Activated T-cell treated with anti-CD3 and anti-CD28 coated beads, Interleukin-2, amount 50 U/mL, for 72 hours (primary cell): ENCODE results near the gene TDP1. TPM values are rescaled to one million over a fixed set of nuclear protein-coding genes. Genes with fewer than 3 reads are reported as not detected.
"Not testable (repeated sequence)": the region's sequence is repeated elsewhere in the genome, so short reads cannot be mapped to it uniquely, and the experiment has no call there.

Experiments used
- ATAC-seq, 2 donors: fragments of 150-1000 bp; cut with Tn5 transposase; replicated peaks in 1 of 2; 2 replicates each; pipeline ENCODE4 v1.10.0; 2021; ENCODE audit warnings: moderate library complexity in 2 of 2, mild to moderate bottlenecking in 1 of 2
- DNase-seq, 2 donors: peaks; one replicate each; pipeline ENCODE4 v3.0.0; 2021 to 2022; ENCODE audit warnings: mixed read lengths in 1 of 2
- H3K27ac Mint-ChIP-seq: one replicate; pipeline ENCODE4 v1.8.0; 2022; ENCODE audit warnings: mild to moderate bottlenecking, moderate library complexity, mixed read lengths
- H3K27me3 Mint-ChIP-seq: one replicate; pipeline ENCODE4 v1.8.0; 2022; ENCODE audit warnings: low read depth, mixed read lengths
- H3K36me3 Mint-ChIP-seq, 2 donors: one replicate each; pipeline ENCODE4 v1.8.0; 2022; ENCODE audit warnings: mixed read lengths in 2 of 2, mild to moderate bottlenecking in 1 of 2; ENCODE audit not compliant: insufficient read depth in 2 of 2
- H3K4me1 Mint-ChIP-seq: one replicate; pipeline ENCODE4 v1.8.0; 2022; ENCODE audit warnings: low read depth, mixed read lengths
- H3K4me3 Mint-ChIP-seq, 2 donors: one replicate each; pipeline ENCODE4 v1.8.0; 2022; ENCODE audit warnings: mild to moderate bottlenecking in 2 of 2, mixed read lengths in 2 of 2, moderate library complexity in 2 of 2
- H3K9me3 Mint-ChIP-seq, 2 donors: one replicate each; pipeline ENCODE4 v1.8.0; 2022; ENCODE audit warnings: mixed read lengths in 2 of 2
- total RNA-seq, 2 donors: library from RNA; stranded (reverse); gene quantifications; one replicate each; pipeline ENCODE4 v1.2.3, GENCODE V29; 2022

The TDP1 gene
- total RNA-seq, 2 donors from 2014 or later, result 98.4 to 99.1 TPM

GRCh38 chr14:90019824-90020523, 64.2 kb downstream of the TDP1 start:
- no peak overlapping the region for H3K4me3 Mint-ChIP-seq
- peak overlapping the region; percentile 43 for H3K27ac Mint-ChIP-seq
- no peaks in the 10 kb centered on the region for H3K9me3 Mint-ChIP-seq
- ATAC-seq (no peak), DNase-seq (no peak)
- H3K4me1 Mint-ChIP-seq, result peaks cover 9% of the 10 kb centered on the region
- H3K36me3 Mint-ChIP-seq, result peaks cover 14 to 42% of the 10 kb centered on the region in 2 donors
- no peaks in the 10 kb centered on the region for H3K27me3 Mint-ChIP-seq

- DNase-seq (no peak), ATAC-seq (no peak)
- H3K4me1 Mint-ChIP-seq, result peaks cover 9% of the 10 kb centered on the region
- H3K4me3 Mint-ChIP-seq, result no peak overlapping the region
- no peaks in the 10 kb centered on the region for H3K27me3 Mint-ChIP-seq
- no peak overlapping the region for H3K27ac Mint-ChIP-seq
- H3K9me3 Mint-ChIP-seq, result no peaks in the 10 kb centered on the region
- H3K36me3 Mint-ChIP-seq, result peaks cover 21 to 42% of the 10 kb centered on the region in 2 donors
These were observed 67.6 kb downstream of the TDP1 start for GRCh38 chr14:90023176-90023896.

- Mint-ChIP-seq H3K4me3 (no peak overlapping the region), H3K9me3 (no peaks in the 10 kb centered on the region), H3K27ac (no peak overlapping the region), H3K27me3 (no peaks in the 10 kb centered on the region), H3K4me1 (no peaks in the 10 kb centered on the region), H3K36me3 (peaks cover 18 to 37% of the 10 kb centered on the region in 2 donors)
- no peak for ATAC-seq
- DNase-seq, result no peak
These were observed 69.2 kb downstream of the TDP1 start for GRCh38 chr14:90024910-90025309.

GRCh38 chr14:90026608-90027007, 70.9 kb downstream of the TDP1 start:
- DNase-seq, H3K27me3 Mint-ChIP-seq, H3K9me3 Mint-ChIP-seq, ATAC-seq, H3K4me1 Mint-ChIP-seq, H3K27ac Mint-ChIP-seq, H3K4me3 Mint-ChIP-seq: not testable (repeated sequence)
- peaks cover 16 to 34% of the 10 kb centered on the region in 2 donors for H3K36me3 Mint-ChIP-seq

- H3K27ac Mint-ChIP-seq, result no peak overlapping the region
- no peaks in the 10 kb centered on the region for H3K27me3 Mint-ChIP-seq
- no peaks in the 10 kb centered on the region for H3K9me3 Mint-ChIP-seq
- DNase-seq (no peak), ATAC-seq (no peak)
- H3K36me3 Mint-ChIP-seq, result peaks cover 17 to 39% of the 10 kb centered on the region in 2 donors
- no peak overlapping the region for H3K4me3 Mint-ChIP-seq
- H3K4me1 Mint-ChIP-seq, result no peaks in the 10 kb centered on the region
These were observed 72.1 kb downstream of the TDP1 start for GRCh38 chr14:90027842-90028241.

- H3K27ac Mint-ChIP-seq, result no peak overlapping the region
These were observed 78.4 kb downstream of the TDP1 start for GRCh38 chr14:90034156-90034555.

GRCh38 chr14:90034835-90035525, 79.3 kb downstream of the TDP1 start:
- no peaks in the 10 kb centered on the region for H3K27me3 Mint-ChIP-seq
- no peaks in the 10 kb centered on the region for H3K9me3 Mint-ChIP-seq
- H3K27ac Mint-ChIP-seq, result peak overlapping the region; percentile 88
- ATAC-seq, result peak in 1 of 2 donors; percentile 17
- peak overlapping the region in 1 of 2 donors; percentile 38 for H3K4me3 Mint-ChIP-seq
- peaks cover 5 to 40% of the 10 kb centered on the region in 2 donors for H3K36me3 Mint-ChIP-seq
- DNase-seq, result no peak
- peaks cover 6% of the 10 kb centered on the region for H3K4me1 Mint-ChIP-seq

More at GRCh38 chr14:90034156-90034555, 78.4 kb downstream of the TDP1 start:
- no peaks in the 10 kb centered on the region for H3K27me3 Mint-ChIP-seq
- H3K4me3 Mint-ChIP-seq, result no peak overlapping the region
- H3K9me3 Mint-ChIP-seq, result no peaks in the 10 kb centered on the region
- H3K36me3 Mint-ChIP-seq, result peaks cover 5 to 35% of the 10 kb centered on the region in 2 donors
- peaks cover 6% of the 10 kb centered on the region for H3K4me1 Mint-ChIP-seq
- DNase-seq (no peak), ATAC-seq (peak in 1 of 2 donors; percentile 23)

- no peak overlapping the region for H3K27ac Mint-ChIP-seq
- no peak overlapping the region for H3K4me3 Mint-ChIP-seq
- peaks cover 12 to 38% of the 10 kb centered on the region in 2 donors for H3K36me3 Mint-ChIP-seq
- H3K27me3 Mint-ChIP-seq, result no peaks in the 10 kb centered on the region
- ATAC-seq (no peak), DNase-seq (no peak)
- H3K4me1 Mint-ChIP-seq, result peaks cover 14% of the 10 kb centered on the region
- H3K9me3 Mint-ChIP-seq, result peaks cover 0 to 2% of the 10 kb centered on the region in 2 donors
These were observed 83.7 kb downstream of the TDP1 start for GRCh38 chr14:90039253-90040010.

GRCh38 chr14:90040411-90040810, 84.7 kb downstream of the TDP1 start:
- Mint-ChIP-seq H3K4me3 (no peak overlapping the region), H3K4me1 (peaks cover 8% of the 10 kb centered on the region), H3K27me3 (no peaks in the 10 kb centered on the region), H3K27ac (peak overlapping the region; percentile 4), H3K9me3 (peaks cover 0 to 2% of the 10 kb centered on the region in 2 donors), H3K36me3 (peaks cover 9 to 34% of the 10 kb centered on the region in 2 donors)
- ATAC-seq (no peak), DNase-seq (no peak)

- no peaks in the 10 kb centered on the region for H3K27me3 Mint-ChIP-seq
- H3K27ac Mint-ChIP-seq, result no peak overlapping the region
- ATAC-seq (no peak), DNase-seq (no peak)
- peaks cover 9 to 28% of the 10 kb centered on the region in 2 donors for H3K36me3 Mint-ChIP-seq
- H3K9me3 Mint-ChIP-seq, result peaks cover 0 to 2% of the 10 kb centered on the region in 2 donors
- H3K4me3 Mint-ChIP-seq, result no peak overlapping the region
- peaks cover 8% of the 10 kb centered on the region for H3K4me1 Mint-ChIP-seq
These were observed 86.9 kb downstream of the TDP1 start for GRCh38 chr14:90042496-90043252.

GRCh38 chr14:90045616-90046015, 89.9 kb downstream of the TDP1 start:
- Mint-ChIP-seq H3K36me3 (peaks cover 9 to 18% of the 10 kb centered on the region in 2 donors), H3K27me3 (no peaks in the 10 kb centered on the region), H3K27ac (no peak overlapping the region), H3K4me3 (no peak overlapping the region), H3K9me3 (peaks cover 0 to 2% of the 10 kb centered on the region in 2 donors), H3K4me1 (peaks cover 8% of the 10 kb centered on the region)
- no peak for DNase-seq
- no peak for ATAC-seq

- Mint-ChIP-seq H3K27me3 (peaks cover 37% of the 10 kb centered on the region), H3K36me3 (peaks cover 2 to 5% of the 10 kb centered on the region in 2 donors), H3K9me3 (no peaks in the 10 kb centered on the region), H3K4me1 (no peaks in the 10 kb centered on the region), H3K27ac (no peak overlapping the region), H3K4me3 (no peak overlapping the region)
- ATAC-seq (no peak), DNase-seq (no peak)
These were observed 93.7 kb downstream of the TDP1 start for GRCh38 chr14:90049390-90049789.
